GM19023 (cell line): ENCODE measurements around the gene MRPS35.

Experiments
- ATAC-seq: cut with Tn5 transposase; IDR thresholded peaks from one replicate; pipeline ENCODE4 v1.9.1; 2021; ENCODE audit warnings: mild to moderate bottlenecking, moderate library complexity; ENCODE audit not compliant: unreplicated experiment

The MRPS35 gene

DNA sequence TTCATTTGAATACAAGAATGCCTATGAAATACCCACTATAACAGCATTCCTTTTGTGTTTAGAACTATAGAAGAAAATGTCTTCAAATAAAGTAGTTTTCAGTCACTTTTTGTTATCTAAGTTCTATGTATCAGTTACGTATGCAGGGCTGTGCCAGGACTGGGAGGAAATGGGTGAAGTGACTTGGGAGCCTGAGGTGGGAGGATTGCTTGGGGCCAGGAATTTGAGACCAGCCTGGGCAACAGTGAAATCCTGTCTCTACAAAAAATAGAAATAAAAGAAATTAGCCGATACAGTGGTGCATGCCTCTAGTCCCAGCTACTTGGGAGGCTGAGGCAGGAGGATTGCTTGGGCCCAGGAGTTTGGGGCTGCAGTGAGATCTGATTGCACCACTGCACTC lies 92.3 kb downstream of the MRPS35 start:
- ATAC-seq = no peak

GRCh38 chr12:27805238-27805637 lies 94.6 kb downstream of the MRPS35 start:
- no peak for ATAC-seq
